Neural crest cell (in vitro differentiated cells): Measurements from ENCODE around the gene SEL1L2. TPM values are rescaled to one million over a fixed set of nuclear protein-coding genes. Genes with fewer than 3 reads are reported as not detected.
A peak's percentile ranks its signal among the peaks of the same experiment; 100 is the strongest.

Experiments used
- DNase-seq: peaks from one replicate; pipeline ENCODE4 v3.0.0; 2021; ENCODE audit warnings: low read depth, mixed read lengths, low spot score
- H3K27ac Mint-ChIP-seq: one replicate; pipeline ENCODE4 v1.8.0; 2021; ENCODE audit warnings: mild to moderate bottlenecking, mixed read lengths; ENCODE audit not compliant: unreplicated experiment
- H3K27me3 Mint-ChIP-seq: 2 replicates; pipeline ENCODE4 v1.8.0; 2021; ENCODE audit warnings: low read depth, mild to moderate bottlenecking, mixed read lengths
- H3K36me3 Mint-ChIP-seq: 2 replicates; pipeline ENCODE4 v1.8.0; 2021; ENCODE audit warnings: low read depth, mild to moderate bottlenecking, mixed read lengths
- H3K4me1 Mint-ChIP-seq: 2 replicates; pipeline ENCODE4 v1.8.0; 2021; ENCODE audit warnings: mixed read lengths
- H3K4me3 Mint-ChIP-seq: one replicate; pipeline ENCODE4 v1.8.0; 2021; ENCODE audit warnings: mild to moderate bottlenecking, mixed read lengths
- H3K9me3 Mint-ChIP-seq: 2 replicates; pipeline ENCODE4 v1.8.0; 2021; ENCODE audit warnings: mixed read lengths
- total RNA-seq: library from RNA; stranded (reverse); gene quantifications from 2 replicates; pipeline ENCODE4 v1.2.1, GENCODE V29; 2021
- TF ChIP-seq, protein P1 (sequence below): fragments of 200-600 bp; sonication (generic); conservative IDR thresholded peaks from 2 replicates; pipeline ENCODE4 v1.5.0; 2021; ENCODE audit warnings: antibody characterized with exemption, mild to moderate bottlenecking

Gene SEL1L2
- total RNA-seq, 1 donor from 2014 or later = not detected

DNA sequence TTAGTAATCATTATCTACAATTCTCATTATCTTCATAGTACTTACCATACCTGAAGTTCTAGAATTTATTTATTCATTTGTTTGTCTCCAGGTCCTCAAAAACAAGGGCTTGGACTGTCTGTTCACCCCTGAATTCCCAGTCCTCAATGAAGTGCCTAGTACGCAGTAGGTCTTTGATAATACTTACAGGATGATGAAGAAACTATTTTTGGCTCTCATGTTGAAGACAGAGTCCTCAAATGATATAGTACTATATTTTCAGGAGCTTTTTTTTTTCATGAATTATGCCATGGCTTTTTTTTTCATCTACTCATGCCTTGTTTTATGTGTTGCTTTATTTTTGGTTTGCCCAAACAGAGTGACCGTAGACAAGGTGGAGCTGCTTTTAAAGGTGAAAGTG is 139.1 kb downstream of the SEL1L2 start:
- no peaks in the 10 kb centered on the region for H3K27me3 Mint-ChIP-seq
- peaks cover 3% of the 10 kb centered on the region for H3K9me3 Mint-ChIP-seq
- no peak for DNase-seq
- no peaks in the 10 kb centered on the region for H3K4me1 Mint-ChIP-seq
- no peaks in the 10 kb centered on the region for H3K36me3 Mint-ChIP-seq
- H3K4me3 Mint-ChIP-seq = no peak overlapping the region
- no peak overlapping the region for H3K27ac Mint-ChIP-seq
- TF ChIP-seq, protein P1, sequence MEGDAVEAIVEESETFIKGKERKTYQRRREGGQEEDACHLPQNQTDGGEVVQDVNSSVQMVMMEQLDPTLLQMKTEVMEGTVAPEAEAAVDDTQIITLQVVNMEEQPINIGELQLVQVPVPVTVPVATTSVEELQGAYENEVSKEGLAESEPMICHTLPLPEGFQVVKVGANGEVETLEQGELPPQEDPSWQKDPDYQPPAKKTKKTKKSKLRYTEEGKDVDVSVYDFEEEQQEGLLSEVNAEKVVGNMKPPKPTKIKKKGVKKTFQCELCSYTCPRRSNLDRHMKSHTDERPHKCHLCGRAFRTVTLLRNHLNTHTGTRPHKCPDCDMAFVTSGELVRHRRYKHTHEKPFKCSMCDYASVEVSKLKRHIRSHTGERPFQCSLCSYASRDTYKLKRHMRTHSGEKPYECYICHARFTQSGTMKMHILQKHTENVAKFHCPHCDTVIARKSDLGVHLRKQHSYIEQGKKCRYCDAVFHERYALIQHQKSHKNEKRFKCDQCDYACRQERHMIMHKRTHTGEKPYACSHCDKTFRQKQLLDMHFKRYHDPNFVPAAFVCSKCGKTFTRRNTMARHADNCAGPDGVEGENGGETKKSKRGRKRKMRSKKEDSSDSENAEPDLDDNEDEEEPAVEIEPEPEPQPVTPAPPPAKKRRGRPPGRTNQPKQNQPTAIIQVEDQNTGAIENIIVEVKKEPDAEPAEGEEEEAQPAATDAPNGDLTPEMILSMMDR = no peak

DNA sequence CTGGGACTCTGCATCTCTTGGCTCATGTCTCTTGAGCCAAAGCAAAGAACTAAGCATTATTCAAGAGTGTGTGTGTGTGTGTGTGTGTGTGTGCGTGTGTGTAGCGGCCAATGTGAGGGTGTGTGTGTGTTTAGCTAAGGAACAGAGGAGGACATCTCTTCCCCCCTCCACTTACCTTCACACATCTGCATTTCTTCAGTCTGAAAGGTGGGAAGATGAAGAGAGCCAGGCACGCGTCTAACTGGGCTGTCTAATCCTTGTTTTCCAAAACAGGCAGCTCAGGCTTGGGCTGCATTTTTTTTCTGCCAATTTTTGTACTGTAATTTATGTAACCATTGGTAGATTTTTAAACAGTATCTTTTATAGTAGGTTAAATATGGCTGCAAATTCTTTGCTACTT is 146.1 kb downstream of the SEL1L2 start:
- DNase-seq = no peak
- peak overlapping the region; percentile 60 for H3K27ac Mint-ChIP-seq
- H3K36me3 Mint-ChIP-seq = no peaks in the 10 kb centered on the region
- H3K9me3 Mint-ChIP-seq = peaks cover 3% of the 10 kb centered on the region
- H3K4me1 Mint-ChIP-seq = no peaks in the 10 kb centered on the region
- H3K27me3 Mint-ChIP-seq = no peaks in the 10 kb centered on the region
- H3K4me3 Mint-ChIP-seq = no peak overlapping the region
- TF ChIP-seq, protein P1 = no peak

DNA sequence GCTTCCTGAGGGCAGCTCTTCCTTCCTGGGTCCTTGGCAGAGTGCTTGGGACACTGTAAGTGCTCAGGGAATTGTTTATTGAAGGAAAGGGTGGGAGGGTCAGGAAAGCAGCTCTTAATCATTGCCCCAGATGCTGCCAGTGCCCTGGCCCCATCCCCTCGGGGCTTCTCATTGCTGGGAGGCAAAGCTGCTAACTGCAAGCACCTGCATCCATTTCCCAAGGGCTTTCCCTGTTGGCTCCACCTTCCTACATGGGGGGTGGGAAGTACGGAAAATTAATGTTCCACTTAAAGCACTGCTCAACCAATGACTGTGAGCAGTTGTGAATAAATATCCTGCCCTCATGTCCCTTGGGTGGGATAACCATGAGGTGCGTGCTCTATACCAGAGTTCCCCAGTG is 149.2 kb downstream of the SEL1L2 start:
- Mint-ChIP-seq H3K9me3 (no peaks in the 10 kb centered on the region), H3K36me3 (no peaks in the 10 kb centered on the region), H3K4me3 (no peak overlapping the region), H3K4me1 (no peaks in the 10 kb centered on the region), H3K27me3 (peaks cover 3% of the 10 kb centered on the region), H3K27ac (no peak overlapping the region)
- no peak for DNase-seq
- TF ChIP-seq, protein P1 = no peak

DNA sequence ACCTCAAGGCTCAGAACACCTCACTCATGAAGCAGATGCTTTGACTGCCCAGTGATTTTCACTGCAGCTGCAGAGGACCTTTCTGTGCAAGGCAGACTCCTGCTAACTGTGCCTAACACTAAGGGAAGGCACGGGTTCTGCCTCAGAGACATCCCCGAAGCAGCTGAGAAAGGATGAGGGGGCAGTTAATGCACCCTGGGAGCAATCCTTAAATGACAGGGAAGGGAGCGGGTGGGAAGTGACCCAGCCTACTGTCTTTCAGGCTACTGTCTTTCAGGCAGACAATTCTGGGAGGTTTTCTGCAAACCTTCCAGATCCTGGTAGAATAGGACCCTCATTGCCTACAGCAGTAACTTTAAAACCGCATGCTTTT is 150.3 kb downstream of the SEL1L2 start:
- TF ChIP-seq, protein P1 = no peak
- Mint-ChIP-seq H3K4me3 (no peak overlapping the region), H3K27me3 (peaks cover 3% of the 10 kb centered on the region), H3K36me3 (no peaks in the 10 kb centered on the region), H3K27ac (no peak overlapping the region), H3K4me1 (no peaks in the 10 kb centered on the region), H3K9me3 (no peaks in the 10 kb centered on the region)
- no peak for DNase-seq

DNA sequence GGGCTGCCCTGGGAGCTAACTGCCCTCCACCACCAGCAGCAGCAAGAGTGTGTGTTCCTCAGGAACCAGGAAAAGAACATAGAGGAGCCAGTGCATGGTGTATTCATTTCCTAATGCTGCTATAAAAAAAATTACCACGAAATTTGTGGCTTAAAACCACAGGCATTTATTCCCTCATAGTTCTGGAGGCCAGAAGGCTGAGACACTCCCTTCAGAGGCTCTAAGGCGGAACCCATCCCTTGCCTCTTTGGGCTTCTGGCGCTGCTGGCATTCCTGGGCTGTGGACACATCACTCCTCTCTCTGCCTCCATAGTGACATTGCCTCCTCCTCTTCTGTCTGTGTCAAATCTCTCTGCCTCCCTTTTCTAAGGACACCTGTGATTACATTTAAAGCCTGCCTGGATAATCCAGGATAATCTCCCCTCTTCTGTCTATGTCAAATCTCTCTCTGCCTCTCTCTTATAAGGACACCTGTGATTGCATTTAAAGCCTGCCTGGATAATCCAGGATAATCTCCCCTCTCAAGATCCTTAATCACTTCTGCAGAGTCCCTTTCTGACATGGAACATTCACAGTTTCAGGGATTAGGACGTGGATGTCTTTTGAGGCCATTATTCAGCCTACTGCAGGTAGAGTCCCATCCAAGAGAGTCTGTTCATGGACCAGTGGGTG is 150.9 kb downstream of the SEL1L2 start:
- Mint-ChIP-seq H3K36me3 (no peaks in the 10 kb centered on the region), H3K9me3 (no peaks in the 10 kb centered on the region), H3K27me3 (peaks cover 3% of the 10 kb centered on the region), H3K27ac (peak overlapping the region; percentile 83), H3K4me1 (no peaks in the 10 kb centered on the region), H3K4me3 (no peak overlapping the region)
- TF ChIP-seq, protein P1 = no peak
- DNase-seq = no peak
